Activated gamma-delta T cell (primary cell): ENCODE results near the gene MUC22.
"Not testable (repeated sequence)": the region's sequence is repeated elsewhere in the genome, so short reads cannot be mapped to it uniquely, and the experiment has no call there.

Experiments used
- DNase-seq: peaks from one replicate; lab custom pipeline; 2025; lab: John Stamatoyannopoulos, UW

Gene MUC22

DNA sequence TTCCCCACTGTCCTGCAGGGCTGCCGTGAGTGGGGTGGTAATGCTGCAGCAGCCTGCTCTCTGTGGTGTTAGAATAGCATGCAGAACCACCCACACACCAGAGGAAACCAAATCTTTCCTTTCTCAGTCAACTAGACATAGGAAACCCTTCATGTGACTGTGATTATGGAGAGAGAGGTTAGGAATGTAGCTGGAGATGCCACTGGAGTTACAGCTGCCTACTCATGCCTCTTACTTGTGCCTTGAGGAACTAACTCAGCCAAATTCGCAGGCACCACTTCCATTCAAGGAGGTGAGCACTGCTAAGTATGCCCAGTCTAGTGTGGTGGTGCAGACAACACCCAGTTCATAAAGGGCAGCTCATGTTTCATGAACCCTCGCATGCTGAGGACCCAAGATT, 27.4 kb downstream of the MUC22 start:
- no peak for DNase-seq

DNA sequence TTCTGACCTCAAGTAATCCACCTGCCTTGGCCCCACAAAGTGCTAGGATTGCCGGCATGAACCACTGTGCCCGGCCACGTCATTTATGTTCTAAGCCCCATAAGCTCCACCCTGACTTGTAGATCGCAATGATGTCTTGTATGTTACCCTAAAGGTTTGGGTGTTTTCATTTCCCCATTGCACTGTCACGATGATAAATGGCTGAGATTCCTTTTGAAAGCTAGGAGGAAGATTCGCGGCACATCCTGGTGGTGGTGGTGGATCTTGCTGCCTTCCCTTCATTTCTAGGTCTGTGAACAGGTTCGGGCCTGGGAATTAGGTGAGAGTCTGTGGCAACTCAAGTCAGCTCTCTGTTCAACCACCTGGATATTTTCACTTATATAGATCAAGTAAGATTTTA, 28.3 kb downstream of the MUC22 start:
- DNase-seq: no peak

DNA sequence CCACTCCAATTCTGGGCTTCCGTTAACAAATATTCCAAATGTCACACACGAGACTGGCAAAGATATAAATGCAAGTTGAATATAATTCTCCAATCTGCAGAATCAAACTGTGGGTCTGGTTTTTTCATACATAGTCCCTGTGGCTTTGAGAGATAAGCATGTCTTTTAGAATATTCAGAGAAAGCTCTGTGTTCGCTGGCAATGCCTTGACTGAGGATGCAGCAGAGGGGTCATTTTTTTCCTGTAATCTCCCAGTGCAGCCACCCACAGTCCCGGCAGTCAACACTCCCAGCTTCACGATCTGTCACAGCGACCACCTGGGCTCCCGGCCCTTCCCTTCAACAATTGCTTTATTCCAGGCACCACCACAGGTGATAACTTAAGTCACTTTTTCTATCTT, 30.5 kb downstream of the MUC22 start:
- DNase-seq: no peak

GRCh38 chr6:31041372-31041974, 31.2 kb downstream of the MUC22 start:
- DNase-seq: no peak

- no peak for DNase-seq
Observed at GRCh38 chr6:31042806-31043205, 32.5 kb downstream of the MUC22 start.

DNA sequence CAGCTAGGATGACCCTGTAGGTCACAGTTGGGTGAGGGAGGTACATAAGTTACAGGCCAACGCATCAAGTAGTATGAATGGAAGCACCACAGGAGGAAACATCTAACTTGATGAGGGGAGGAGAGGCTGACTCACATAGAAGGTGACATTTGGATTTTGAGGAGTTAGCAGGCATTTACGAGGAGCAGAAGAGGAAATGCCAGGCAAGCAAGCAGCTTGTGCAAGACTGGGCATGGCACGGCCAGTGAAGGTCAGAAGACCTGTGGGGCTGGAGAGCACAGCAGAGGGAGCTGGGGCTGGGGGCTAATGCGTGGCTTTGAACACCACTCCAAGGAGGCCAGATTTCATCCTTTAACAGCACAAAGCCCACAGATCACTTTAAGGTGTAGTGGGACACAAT, 37.8 kb downstream of the MUC22 start:
- no peak for DNase-seq

- DNase-seq: no peak
Observed at GRCh38 chr6:31049518-31049917, 39.2 kb downstream of the MUC22 start.

- DNase-seq: not testable (repeated sequence)
Observed at GRCh38 chr6:31053187-31053586, 42.9 kb downstream of the MUC22 start.

GRCh38 chr6:31053873-31054272, 43.6 kb downstream of the MUC22 start:
- DNase-seq: no peak

GRCh38 chr6:31055441-31055840, 45.2 kb downstream of the MUC22 start:
- no peak for DNase-seq

GRCh38 chr6:31057426-31058003, 47.2 kb downstream of the MUC22 start:
- no peak for DNase-seq

GRCh38 chr6:31058128-31058894, 48.0 kb downstream of the MUC22 start:
- DNase-seq: no peak

DNA sequence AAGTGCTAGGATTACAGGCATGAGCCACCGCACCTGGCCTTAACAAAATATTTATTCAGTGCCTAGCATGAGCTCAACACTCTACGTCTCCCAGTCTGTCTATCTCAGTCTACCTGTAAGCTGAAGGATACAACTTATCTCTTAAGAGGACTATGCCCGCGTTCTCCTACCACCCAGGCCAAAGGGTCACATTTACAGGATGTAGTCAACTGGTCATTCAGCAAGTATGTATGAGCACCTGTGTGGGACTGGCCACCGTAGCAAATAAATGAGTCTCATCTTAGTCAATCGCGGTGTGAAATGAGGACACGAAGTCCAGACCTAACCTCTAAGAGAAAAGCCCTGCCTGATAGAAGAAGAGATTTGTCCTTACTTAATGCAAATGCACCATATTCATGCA, 49.9 kb downstream of the MUC22 start:
- DNase-seq: no peak

GRCh38 chr6:31063906-31064435, 53.7 kb downstream of the MUC22 start:
- DNase-seq: no peak

DNA sequence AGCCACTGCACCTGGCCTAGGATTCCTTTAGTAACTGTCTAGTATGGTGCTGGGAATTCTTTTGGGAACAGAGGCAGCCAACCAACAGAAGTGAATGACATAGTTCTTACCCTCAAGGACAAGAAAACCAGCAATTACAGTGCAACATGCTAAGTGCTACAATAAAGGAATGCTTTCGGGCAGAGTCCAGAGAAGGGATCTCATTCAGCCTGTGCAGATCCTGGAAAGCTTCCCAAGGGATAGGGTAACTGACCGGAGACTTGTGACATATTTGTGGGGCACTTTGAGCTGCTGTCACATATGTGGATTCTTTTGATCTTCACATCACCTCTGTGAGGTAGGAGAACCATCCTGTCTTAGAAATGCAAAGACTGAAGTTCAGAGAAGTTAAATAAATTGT, 55.3 kb downstream of the MUC22 start:
- no peak for DNase-seq

- not testable (repeated sequence) for DNase-seq
Observed at GRCh38 chr6:31067028-31067427, 56.8 kb downstream of the MUC22 start.

DNA sequence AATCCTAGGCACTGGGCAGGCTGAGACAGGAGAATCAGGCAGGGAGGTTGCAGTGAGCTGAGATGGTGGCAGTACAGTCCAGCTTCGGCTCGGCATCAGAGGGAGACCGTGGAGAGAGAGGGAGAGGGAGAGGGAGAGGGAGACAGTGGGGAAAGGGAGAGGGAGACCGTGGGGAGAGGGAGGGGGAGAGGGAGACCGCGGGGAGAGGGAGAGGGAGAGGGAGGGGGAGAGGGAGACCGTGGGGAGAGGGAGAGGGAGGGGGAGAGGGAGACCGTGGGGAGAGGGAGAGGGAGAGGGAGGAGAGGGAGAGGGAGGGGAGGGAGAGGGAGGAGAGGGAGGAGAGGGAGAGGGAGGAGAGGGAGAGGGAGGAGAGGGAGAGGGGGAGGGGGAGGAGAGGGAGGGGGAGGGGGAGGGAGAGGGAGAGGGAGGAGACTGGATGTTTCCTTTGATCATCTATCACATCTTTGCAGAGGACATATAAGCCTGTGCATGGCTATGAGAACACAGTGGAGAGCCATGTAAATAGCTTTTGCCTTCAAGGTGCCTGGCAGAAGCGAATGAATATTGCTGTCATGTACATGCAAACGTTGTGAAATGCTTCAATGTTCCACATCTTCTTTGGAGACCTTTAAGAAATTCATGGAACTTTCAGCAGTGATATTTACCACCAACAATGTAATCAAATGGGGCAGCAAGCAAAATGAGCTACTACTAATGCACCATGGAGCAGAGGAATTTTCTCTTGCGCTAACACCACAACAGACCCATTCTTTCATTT, 57.8 kb downstream of the MUC22 start:
- not testable (repeated sequence) for DNase-seq

DNA sequence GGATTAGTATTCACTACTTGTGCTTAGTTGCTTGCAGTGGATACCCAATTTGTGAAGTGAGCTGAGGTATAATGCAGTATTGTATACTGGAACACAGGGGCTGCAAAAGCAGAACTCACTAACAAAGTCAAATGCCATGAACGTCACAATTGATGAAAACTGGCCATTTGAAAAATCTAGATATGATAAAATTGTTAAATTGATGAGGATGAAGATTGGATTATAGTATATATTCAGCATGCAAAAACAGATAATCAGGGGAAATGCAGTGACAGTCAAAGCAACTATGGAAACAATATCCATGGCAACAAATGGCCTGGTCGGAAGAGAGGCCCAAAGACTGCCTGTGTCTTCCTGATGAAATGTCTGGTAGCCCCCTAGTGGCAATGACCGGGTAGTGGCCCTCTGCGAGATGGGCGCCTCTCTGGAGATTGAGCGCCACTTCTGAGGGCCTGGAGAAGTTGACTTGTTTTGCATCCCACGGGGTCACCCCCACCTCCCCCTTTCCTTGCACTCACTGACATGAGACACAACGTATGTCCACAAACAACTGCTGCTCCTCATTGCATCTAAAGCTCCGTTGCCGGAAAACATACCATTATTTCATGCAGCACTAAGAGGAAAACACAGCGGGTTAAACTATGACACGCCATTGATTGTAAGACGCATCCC, 58.5 kb downstream of the MUC22 start:
- no peak for DNase-seq

- DNase-seq: no peak
Observed at GRCh38 chr6:31070711-31071197, 60.5 kb downstream of the MUC22 start.

DNA sequence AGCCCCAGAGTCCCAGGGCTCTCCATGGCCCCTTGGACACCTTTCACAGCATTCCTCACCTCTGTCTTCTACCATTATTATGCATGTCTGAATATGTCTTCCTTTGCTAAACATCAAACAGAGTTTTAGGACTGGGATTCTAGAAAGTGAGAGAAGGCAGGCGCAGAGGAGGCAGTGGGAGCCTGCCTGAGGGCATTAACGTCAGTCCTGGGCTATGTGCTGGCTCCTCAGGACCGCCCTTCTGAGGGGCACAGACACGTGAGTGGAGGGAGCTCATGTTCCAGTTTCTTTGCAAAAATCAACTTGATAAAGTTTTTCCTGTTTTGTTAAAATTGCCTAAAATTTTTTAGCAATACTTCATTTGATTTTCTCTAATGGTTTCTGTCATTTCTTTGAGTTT, 64.1 kb downstream of the MUC22 start:
- DNase-seq: no peak

DNA sequence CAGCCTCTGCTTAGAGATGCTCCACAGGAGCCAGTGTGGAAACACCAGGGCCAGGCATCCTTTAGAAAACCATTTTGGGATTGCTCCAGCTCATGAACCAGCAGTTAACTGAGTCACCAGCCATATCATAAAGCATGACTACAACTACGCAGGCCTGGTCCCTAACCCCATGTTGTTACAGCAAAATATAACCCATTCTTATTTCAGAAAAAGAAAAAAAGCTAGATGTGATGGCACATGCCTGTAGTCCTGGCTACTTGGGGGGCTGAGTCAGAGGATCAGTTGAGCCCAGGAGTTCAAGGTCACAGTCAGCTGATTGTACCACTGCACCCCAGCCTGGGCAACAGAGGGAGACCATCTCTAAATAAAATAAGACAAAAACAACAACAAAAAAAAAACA, 65.3 kb downstream of the MUC22 start:
- no peak for DNase-seq

- no peak for DNase-seq
Observed at GRCh38 chr6:31076611-31077010, 66.3 kb downstream of the MUC22 start.
